ENCODE results near the gene ECHDC1.
"Not testable (repeated sequence)": the region's sequence is repeated elsewhere in the genome, so short reads cannot be mapped to it uniquely, and the experiment has no call there.

Gene ECHDC1

DNA sequence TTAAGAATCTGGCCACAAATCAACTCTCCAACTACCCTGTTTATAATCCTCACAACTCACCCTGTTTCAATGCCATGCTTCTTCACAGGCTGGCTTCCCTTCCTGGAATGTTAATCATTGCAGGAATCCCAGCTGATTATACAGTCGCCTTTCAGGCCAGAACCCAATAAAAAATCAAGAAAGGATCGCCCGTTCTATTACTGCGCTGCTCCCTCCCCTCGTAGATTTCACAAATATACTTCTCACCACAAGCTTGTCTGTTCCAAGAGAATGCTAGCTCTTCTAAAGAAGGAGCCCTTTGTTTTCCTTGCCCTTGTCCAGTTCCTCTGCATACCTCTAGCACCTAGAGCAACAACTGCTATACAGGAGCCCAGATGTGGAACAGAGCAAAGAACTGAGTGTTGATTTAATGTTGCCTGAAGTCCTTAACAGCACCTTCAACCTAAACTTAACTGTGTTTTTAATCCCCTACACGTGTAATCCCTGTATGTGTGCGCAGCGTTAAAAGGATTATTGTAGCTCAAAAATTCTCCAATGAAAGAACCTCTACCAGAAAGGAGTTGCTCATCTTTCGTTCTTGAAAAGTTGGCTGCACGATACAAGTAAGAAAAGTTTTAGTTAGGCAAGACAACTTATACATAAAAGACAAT is 988 bp downstream of the ECHDC1 start:
- DNase-seq (ENCODE audit: low read depth), result no peak

DNA sequence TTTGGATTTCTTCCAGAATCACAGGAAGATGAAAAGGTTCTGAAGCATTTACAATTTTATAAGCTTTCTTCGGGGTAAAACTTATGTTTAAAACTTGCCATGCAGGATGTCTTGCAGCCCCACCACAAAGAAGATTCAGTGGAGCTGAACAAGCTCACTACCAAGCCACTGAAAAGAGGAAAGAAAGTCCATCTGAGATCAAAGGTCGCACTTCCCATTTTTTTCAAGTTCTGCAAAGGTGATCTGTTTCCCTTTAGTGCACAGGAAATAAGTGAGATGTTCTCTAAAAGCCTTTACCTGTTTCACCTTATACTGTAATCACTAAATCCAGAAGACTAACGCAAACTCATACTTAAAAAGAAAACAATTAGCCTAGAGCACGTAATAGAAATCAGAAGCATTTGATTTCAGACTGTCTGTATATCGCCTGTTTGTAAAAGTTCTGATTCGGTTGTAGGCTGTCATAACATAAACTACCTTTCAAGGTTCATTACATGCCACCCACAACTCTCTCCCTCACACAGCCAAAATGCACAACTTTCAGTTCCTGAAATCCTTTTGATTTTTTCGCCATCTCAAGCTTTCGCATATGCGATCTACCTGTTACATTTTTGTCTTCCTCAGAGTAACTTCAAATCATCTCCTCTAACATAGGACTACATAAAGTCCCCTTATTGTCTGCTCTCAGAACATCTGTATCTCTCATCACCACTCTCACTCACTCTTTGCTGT is 1.8 kb downstream of the ECHDC1 start:
- no peak for DNase-seq (ENCODE audit: low read depth)

DNA sequence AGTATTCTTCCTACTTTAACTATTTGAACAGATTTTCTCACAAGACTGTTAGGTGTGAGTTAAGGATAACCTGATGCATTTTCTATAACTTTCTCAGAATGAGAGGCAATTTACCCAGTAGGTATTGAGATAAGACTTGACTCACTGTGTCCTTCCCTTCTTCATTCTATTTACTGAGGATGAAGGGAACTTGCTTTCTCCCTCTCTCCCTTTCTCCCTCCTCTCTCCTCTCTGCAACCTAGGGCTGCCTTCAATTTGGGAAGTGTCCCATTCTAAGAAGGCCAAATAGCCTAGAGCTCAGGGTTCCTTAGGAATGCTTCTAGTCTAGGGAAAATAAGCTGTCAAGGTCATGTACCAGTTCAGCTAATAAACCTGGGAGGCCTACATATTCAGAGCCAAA is 3.2 kb downstream of the ECHDC1 start:
- DNase-seq (ENCODE audit: low read depth), result no peak

DNA sequence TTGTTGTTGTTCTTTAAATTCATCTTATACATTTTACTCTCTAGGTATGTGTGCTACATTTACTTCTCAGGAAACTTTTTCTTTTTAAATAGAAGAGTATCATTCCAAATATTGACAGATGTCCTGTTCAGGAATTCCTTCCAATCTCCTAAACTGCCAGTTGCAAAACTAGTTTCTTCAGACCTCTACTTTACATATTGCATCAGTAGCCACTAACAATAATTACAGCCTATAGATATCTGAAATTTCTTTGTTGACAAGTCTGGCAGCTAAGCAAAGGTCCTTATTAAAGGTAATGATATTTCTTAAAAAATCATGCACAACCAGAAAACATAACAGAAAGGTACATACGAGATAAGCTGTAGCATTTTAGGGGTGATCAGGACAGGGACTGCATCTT is 4.5 kb downstream of the ECHDC1 start:
- DNase-seq (ENCODE audit: low read depth), result no peak

DNA sequence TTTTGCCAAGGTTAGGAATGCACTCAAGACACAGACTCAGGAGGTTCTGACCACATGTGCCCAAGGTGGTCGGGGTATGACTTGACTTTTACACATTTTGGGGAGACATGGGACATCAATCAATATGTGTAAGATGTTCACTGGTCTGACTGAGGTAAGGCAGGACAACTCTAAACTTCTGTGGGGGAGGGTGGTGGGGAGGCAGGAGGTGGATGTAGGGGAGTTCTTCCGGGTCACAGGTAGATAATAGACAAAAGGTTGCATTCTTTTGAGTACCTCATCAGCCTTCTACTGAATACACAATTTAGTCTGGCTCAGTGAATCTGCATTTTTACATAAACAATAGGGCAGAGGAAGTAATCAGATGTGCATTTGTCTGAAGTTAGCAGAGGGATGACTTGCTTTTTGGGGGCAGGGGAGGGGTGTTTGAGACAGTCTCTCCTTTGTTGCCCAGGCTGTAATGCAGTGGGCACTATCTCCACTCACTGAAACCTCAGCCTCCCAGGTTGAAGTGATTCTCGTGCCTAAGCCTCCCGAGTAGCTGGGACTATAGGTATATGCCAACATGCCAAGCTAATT is 10.9 kb downstream of the ECHDC1 start:
- no peak for DNase-seq (ENCODE audit: low read depth)

DNA sequence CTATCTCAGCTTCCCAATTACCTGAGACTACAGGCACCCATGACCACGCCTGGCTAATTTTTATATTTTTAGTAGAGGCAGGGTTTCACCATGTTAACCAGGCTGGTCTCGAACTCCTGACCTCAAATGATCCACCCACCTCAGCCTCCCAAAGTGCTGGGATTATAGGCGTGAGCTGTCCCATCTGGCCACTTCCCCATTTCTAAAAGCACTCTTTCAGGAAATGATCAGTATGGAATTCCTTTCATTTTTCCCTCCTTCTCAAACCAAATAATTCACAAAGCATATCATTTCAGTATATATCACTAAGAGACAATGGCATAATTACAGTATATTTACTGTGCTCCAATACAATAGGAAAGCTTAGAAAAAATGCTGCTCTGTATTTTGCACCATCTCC is 12.2 kb downstream of the ECHDC1 start:
- not testable (repeated sequence) for DNase-seq (ENCODE audit: low read depth)

DNA sequence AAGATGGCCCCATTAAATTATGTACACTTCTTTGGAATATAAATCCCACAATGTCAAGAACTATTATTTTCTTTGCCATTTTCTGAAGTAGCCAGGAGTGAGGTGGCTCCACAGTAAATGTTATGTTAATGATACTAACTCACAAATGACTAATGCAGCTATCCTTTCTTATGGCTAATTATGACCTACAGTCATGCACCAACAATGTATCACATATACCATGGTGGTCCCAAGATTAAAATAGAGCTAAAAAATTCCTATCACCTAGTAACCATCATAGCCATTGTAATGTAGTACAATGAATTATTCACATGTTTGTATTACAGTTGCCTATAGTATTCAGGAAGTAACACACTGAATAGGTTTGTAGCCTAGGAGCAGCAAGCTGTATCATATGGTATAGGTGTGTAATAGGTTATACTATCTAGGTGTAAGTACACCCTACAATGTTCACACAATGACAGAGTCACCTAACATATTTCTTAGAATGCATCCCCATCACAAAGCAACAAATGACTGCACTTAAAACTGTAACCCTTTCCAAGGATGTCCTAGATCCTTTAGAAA is 15.3 kb downstream of the ECHDC1 start:
- no peak for DNase-seq (ENCODE audit: low read depth)

DNA sequence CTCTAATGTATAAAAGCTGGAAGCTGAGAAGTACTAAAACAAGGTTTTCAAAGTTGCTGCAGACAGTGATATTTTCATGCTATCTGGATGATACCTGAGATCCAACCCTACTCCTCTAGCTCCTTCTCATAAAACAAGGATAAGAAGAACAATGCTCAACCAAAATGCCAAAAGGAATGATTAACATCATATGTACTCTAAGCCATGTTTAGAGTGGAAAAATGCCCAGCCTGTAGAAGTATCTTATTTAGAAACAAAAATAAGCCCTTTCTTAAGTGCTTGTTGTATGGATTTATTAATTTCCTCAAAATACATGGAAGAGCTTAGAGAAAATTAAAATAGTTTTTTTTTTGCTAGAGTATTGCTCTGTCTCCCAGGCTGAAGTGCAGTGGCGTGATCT is 23.7 kb downstream of the ECHDC1 start:
- no peak for DNase-seq (ENCODE audit: low read depth)

DNA sequence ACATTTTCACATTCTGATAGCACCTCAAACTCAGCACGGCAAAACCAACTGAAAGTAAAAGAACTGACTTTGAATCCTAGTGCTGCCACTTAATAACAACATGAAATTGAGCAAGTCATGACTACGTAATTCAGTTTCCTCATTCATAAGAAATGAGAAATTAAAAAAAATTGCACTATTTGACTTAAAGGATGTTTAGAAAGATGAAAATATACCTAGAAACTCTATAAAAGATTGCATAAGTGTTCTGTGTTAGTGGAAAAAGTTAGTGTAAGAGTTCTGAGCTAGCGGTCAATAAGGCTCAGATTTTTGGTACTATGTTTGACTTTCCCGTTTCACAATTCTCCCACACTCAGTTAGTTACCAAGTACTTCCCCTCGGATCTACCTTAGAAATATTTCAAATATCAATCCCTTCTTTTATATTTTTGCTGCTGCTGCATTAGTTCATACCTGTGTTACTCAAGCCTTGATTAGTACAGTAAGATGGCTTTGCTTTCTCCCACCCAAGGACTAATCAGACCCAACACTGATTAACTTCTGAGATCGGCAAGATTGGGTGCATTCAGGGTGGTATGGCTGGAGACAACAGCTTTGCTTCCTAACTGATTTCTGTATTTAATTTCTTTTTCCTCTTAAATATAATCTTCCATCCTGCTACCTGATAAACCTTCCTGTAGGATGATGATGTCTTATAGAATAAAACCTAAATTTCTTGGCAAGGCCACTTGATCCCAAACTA is 25.9 kb downstream of the ECHDC1 start:
- no peak for DNase-seq (ENCODE audit: low read depth)

DNA sequence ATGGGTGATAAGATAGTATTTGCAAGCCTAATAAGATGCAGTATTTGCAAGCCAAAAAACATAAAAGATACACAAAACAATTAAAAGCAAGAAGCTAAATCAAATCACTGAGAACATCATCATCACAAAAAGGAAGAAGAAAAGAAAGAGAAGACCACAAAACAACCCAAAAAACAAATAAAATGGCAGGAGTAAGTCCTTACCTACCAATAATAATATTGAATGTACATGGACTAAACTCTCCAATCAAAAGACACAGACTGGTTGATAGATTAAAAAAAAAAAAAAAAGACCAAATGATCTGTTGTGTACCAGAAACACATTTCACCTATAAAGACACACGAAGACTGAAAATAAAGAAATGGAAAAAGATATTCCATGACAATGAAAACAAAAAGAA is 37.7 kb downstream of the ECHDC1 start:
- no peak for DNase-seq (ENCODE audit: low read depth)

DNA sequence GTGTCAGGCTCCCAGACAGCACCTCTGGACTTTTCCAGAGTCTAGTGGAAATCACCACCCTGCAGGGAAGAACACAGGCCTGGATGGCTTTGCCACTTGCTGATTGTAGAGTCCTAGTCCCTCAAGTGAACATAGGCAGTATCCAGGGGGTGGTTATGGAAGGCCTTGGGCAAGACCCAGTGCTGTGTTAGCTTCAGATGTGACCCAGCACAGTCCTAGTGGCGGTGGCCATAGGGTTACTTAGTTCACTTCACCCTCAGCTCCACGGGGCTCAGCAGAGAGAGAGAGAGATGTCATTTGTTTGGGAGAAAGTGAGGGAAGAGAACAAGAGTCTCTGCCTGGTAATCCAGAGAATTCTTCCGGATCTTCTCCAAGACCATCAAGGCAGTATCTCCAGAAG is 39.5 kb downstream of the ECHDC1 start:
- no peak for DNase-seq (ENCODE audit: low read depth)

DNA sequence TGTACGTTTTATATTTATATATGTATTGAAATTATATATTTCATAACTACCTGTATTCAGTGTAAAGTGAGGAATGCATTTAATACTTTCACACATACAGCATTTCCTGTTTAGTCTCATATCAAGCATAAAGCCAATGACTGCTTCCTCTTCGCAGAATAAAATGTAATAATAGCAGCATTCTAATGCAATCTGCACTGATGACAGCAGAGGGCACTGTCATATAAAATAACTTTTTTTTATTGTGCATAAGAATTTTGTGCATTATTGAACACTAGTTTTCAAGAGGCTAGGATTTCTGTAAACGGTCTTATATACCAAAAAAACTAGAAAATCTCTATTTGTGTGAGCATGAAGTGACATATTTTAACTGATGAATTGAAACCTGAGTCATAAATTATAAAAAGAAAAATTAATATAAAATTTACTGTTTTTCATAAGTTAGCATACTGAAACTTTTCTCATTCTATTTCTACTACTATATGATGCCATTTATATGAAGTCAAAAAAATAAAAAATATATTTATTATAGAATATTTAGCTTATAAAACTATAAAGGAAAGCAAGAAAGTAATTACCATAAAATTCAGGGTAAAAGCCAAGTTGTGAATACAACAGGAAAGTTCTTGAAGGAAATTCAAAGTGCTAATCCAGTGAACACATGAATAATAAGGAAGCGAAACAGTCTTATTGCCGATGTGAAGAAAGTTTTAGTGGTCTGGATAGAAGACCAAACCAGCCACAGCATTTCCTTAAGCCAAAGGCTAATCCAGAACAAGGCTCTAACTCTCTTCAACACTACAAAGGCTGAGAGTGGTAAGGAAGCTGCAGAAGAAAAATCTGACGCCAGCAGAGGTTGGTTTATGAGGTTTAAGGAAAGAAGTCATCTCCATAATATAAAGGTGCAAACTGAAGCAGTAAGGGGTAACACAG is 40.4 kb downstream of the ECHDC1 start:
- DNase-seq (ENCODE audit: low read depth), result no peak

DNA sequence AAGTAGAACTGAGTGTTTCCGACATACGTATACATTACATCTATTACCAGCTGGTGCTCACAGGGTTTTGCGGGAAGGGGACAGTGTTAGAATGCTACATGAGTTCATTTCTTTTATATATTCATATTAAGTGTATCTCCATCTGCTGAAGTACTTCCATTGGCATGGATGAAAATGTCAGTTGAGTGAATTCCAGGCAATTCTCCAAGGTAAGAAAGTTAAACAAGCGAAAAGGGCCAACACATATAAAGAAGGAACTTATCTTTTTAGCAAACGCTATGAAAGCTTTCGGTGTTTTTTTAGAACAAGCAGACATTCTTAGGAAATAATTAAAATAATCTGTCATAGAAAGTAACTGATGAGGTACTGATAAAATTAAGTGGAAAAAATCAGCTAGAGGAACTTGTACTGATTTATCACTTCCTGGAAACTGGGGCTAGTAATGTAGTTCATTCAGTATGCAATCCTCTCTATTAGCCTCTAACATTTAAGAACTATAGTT is 42.2 kb downstream of the ECHDC1 start:
- DNase-seq (ENCODE audit: low read depth), result no peak

DNA sequence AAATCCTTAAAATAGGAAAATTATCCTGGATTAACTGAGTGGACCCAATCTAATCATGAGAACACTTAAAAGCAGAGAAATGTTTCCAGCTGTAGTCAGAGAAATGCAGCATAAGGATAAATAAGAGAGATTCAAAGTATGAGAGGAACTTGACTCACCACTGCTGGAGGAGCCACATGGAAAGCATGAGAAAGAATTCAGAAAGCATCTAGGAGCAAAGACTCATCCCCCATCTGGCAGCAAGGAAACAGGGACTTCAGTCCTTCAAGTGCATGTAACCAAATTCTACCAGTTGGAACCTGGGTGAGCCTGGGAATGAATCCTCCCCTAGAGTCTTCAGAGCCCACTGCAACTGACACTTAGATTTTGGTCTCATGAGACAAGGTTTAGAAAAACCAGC is 43.0 kb downstream of the ECHDC1 start:
- DNase-seq (ENCODE audit: low read depth), result no peak

DNA sequence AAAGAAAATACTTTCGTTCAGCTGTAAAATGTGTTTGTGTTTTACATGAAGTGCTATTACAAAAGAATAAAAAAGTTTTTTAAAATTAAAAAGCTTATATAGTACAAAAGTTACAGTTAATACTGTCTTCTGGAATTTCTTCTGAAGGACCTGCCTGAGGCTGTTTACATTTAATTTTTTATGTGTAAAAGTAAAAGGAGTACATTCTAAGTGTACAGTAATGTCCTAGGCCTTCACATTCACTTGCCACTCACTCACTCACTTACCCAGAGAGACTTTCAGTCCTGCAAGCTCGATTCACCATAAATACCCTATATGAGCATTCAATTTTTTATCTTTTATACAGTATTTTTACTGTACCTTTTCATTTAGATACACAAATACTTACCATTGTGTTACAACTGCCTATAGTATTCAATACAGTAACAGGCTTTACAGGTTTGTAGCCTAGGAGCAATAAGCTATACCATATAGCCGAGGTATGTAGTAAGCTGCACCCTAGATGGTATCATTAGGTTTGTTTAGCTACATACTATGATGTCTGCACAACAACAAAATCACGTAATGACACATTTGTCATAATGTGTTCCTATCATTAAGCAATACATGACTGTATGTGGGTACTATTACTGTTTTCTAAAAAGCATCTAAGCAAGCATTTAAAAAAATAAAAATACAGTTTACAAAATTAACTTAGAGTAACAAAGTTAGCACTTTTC is 43.7 kb downstream of the ECHDC1 start:
- no peak for DNase-seq (ENCODE audit: low read depth)

DNA sequence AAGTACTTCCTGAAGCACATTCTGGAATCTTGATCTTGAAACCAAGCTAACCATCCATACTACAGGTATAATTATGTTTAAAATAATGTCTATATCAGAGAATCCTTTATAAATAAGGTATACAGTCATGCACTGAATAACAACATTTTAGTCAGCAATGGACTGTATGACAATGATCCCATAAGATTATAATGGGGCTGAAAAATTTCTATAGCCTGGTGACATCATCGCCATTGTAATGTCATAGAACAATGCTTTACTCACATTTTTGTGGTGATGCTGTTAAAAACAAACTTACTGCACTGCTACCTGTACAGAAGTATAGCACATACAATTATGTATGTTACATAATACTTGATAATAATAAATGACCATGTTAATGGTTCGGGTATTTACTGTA is 44.9 kb downstream of the ECHDC1 start:
- DNase-seq (ENCODE audit: low read depth), result no peak

DNA sequence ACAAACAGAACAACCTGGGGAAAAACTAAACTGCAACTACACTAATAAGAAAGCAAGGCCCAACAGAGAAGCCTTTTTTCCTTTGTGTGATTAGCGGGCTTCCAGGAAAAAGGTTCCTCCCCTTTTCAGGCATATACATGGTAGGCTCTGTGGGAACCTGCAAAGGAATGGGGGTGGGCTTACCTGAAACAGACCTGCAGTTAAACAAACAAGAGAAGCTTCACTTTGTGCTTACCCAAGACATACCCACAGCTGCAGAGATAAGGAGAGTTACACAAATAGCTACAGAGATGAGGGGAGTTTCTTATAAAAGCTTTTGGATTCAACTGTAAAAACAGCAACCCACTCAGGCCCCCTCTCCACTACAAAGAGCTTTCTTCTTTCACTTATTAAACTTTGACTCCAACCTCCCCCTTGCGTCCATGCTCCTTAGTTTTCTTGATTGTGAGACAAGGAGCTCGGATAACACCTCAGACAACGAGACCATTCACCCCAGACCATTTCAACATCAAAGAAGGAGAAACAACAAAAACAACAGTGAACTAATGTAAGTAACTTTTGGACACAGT is 45.8 kb downstream of the ECHDC1 start:
- DNase-seq (ENCODE audit: low read depth), result no peak

DNA sequence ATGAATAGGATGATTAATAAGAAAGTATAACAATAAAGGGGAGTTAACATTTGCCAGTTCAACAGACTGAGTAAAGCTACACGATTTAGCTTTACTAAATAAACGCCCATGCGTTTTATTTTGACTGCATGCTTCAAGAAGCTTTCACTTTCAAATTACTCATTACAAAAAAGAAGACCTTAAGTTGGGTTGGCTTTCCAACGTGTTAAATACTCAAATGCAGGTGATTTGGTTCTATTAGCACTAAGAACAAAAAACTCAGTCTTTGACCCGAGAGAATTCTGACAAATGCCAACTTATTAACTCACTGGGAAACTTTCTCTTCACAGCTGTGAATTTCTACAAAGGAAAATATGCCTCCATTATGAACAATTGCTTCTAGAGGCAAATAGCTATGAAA is 51.9 kb downstream of the ECHDC1 start:
- no peak for DNase-seq (ENCODE audit: low read depth)

DNA sequence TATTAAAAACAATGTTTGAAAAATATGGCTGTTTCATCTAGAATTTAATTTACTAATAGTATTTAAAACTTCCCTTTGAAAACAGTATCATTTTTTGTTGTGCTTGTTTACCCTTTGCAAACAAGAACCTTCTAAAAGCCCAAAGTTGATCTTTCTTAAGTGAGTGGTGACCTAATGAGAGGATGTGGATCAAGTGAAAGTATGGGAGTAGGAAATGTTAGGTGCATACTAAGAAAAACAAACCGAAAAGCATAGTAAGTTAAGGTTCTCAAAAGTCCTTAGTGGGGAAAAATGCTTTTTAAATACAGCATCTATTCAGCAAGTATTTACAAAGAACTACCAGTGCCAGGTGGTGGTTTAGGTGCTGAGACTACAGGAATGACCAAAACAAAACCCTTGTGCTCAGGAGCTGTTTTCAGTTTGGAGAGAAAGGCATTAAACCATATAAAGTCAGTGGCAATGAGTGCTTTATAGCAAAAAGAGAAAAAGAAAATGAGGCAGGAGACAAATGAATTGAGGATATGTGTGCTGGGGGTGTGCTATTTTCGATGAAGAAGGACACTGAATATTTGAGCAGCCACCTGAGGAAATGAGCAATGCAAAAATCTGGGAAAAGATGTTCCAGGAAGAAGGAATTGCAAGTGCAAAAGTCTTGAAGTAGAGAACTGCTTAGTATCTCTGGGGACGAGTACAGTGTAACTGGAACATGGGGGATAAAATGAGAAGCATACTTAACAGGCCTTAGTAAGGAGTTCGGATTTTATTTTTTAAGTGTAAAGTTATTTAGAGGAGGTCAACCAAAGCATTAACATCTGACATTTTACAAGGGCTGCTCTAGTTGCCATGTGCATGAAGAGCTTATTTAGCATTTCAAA is 52.8 kb downstream of the ECHDC1 start:
- no peak for DNase-seq (ENCODE audit: low read depth)
